WERI-Rb-1 (cell line): ENCODE measurements around the gene RFX4.

Experiments
- DNase-seq: peaks from one replicate; pipeline ENCODE4 v3.0.0-alpha.2; 2020
- H3K27ac ChIP-seq: fragments of 250-450 bp; sonication (Bioruptor Pico); 2 replicates; pipeline ENCODE4 v1.5.1; 2020; ENCODE audit warnings: mild to moderate bottlenecking, moderate library complexity
- H3K27me3 ChIP-seq: fragments of 250-450 bp; sonication (Bioruptor Pico); 2 replicates; pipeline ENCODE4 v1.5.1; 2021; ENCODE audit warnings: mild to moderate bottlenecking, low read depth, moderate library complexity; ENCODE audit not compliant: insufficient read depth, severe bottlenecking
- H3K36me3 ChIP-seq: fragments of 250-450 bp; sonication (Bioruptor Pico); 2 replicates; pipeline ENCODE4 v1.5.1; 2020; ENCODE audit warnings: mild to moderate bottlenecking, moderate library complexity
- H3K4me3 ChIP-seq: 2 replicates; pipeline ENCODE4 v1.5.1; 2011; ENCODE audit warnings: low read depth, mild to moderate bottlenecking, control low read depth, low read length
- H3K9me3 ChIP-seq: fragments of 250-450 bp; sonication (Bioruptor Pico); 2 replicates; pipeline ENCODE4 v1.5.1; 2021; ENCODE audit warnings: mild to moderate bottlenecking, moderate library complexity; ENCODE audit not compliant: severe bottlenecking
- CTCF ChIP-seq: IDR thresholded peaks from 2 replicates; pipeline ENCODE4 v1.5.1; 2011; ENCODE audit warnings: low read depth, mild to moderate bottlenecking, control low read depth, inconsistent platforms, low read length

Gene RFX4

DNA sequence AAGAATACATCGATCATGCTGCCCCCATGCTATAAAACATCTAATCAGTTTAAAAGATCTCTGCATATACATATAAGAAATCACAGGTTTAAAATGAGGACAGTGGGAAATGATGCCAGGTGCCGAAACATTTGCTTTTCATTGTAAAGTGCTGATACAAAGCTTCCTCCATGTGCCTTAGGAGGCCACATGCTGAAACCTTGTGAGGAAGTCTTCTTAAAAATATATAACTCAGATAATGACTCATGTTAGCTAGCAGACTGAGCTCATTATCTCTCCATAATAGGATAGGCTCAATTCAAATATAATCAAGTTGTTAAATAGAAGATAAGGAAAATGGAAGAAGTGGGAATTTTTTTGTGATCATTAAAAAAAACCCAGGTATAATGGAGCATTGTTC lies 65.9 kb downstream of the RFX4 start:
- Histone ChIP-seq H3K9me3 (no peaks in the 10 kb centered on the region), H3K36me3 (no peaks in the 10 kb centered on the region), H3K4me3 (no peak overlapping the region), H3K27me3 (peaks cover 49% of the 10 kb centered on the region), H3K27ac (no peak overlapping the region)
- no peak for TF ChIP-seq CTCF
- DNase-seq: no peak

- no peak for DNase-seq
- H3K27ac ChIP-seq: no peak overlapping the region
- no peak overlapping the region for H3K4me3 ChIP-seq
- H3K9me3 ChIP-seq: no peaks in the 10 kb centered on the region
- H3K27me3 ChIP-seq: peaks cover 67% of the 10 kb centered on the region
- TF ChIP-seq CTCF: no peak
- no peaks in the 10 kb centered on the region for H3K36me3 ChIP-seq
Observed at GRCh38 chr12:106651552-106651951, 68.7 kb downstream of the RFX4 start.

- Histone ChIP-seq H3K4me3 (no peak overlapping the region), H3K9me3 (no peaks in the 10 kb centered on the region), H3K27ac (no peak overlapping the region), H3K36me3 (no peaks in the 10 kb centered on the region), H3K27me3 (peaks cover 68% of the 10 kb centered on the region)
- DNase-seq: no peak
- TF ChIP-seq CTCF: no peak
Observed at GRCh38 chr12:106652510-106653015, 69.8 kb downstream of the RFX4 start.

GRCh38 chr12:106655577-106655976 lies 72.8 kb downstream of the RFX4 start:
- no peak overlapping the region for H3K27ac ChIP-seq
- DNase-seq: no peak
- H3K36me3 ChIP-seq: no peaks in the 10 kb centered on the region
- peaks cover 5% of the 10 kb centered on the region for H3K9me3 ChIP-seq
- peaks cover 72% of the 10 kb centered on the region for H3K27me3 ChIP-seq
- H3K4me3 ChIP-seq: no peak overlapping the region
- TF ChIP-seq CTCF: no peak

GRCh38 chr12:106657488-106657887 lies 74.7 kb downstream of the RFX4 start:
- H3K9me3 ChIP-seq: peaks cover 10% of the 10 kb centered on the region
- no peak for DNase-seq
- no peaks in the 10 kb centered on the region for H3K36me3 ChIP-seq
- no peak for TF ChIP-seq CTCF
- peaks cover 55% of the 10 kb centered on the region for H3K27me3 ChIP-seq
- no peak overlapping the region for H3K27ac ChIP-seq
- no peak overlapping the region for H3K4me3 ChIP-seq

DNA sequence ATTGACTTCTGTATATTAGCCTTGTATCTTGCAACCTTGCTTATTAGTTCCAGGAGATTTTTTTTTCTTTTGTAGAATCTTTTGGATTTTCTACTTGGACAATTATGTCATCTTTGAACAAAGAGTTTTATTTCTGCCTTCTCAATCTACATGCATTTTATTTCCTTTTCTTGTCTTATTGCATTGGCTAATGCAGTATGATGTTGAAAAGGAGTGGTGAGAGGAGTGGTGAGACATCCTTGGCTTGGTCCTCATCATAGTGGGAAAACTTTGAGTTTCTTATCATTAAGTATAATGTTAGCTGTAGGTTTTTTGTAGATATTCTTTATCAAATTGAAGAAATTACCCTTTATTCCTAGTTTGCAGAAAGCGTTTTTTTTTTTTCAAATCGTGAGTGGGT lies 80.6 kb downstream of the RFX4 start:
- Histone ChIP-seq H3K27ac (no peak overlapping the region), H3K36me3 (no peaks in the 10 kb centered on the region), H3K9me3 (peaks cover 24% of the 10 kb centered on the region), H3K4me3 (no peak overlapping the region), H3K27me3 (peaks cover 17% of the 10 kb centered on the region)
- no peak for TF ChIP-seq CTCF
- no peak for DNase-seq
